Kidney epithelial cell (primary cell): ENCODE results near the gene PPP1CC. TPM values are rescaled to one million over a fixed set of nuclear protein-coding genes. Genes with fewer than 3 reads are reported as not detected.
A peak's percentile ranks its signal among the peaks of the same experiment; 100 is the strongest.

Experiments
- DNase-seq: peaks from one replicate; pipeline ENCODE4 v3.0.0-alpha.2; 2010; ENCODE audit warnings: low read depth
- H3K27me3 ChIP-seq: 2 replicates; pipeline ENCODE4 v1.6.0; 2011; ENCODE audit warnings: low read length; ENCODE audit not compliant: control insufficient read depth, insufficient read depth
- H3K36me3 ChIP-seq: 2 replicates; pipeline ENCODE4 v1.5.1; 2011; ENCODE audit warnings: low read length; ENCODE audit not compliant: control insufficient read depth, insufficient read depth
- H3K4me3 ChIP-seq: 2 replicates; pipeline ENCODE4 v1.5.1; 2011; ENCODE audit warnings: low read depth, mild to moderate bottlenecking, control low read depth, low read length
- CTCF ChIP-seq: IDR thresholded peaks from 2 replicates; pipeline ENCODE4 v1.5.1; 2011; ENCODE audit warnings: mild to moderate bottlenecking, moderate library complexity, low read length, control low read depth, inconsistent platforms; ENCODE audit not compliant: insufficient read depth, poor library complexity, severe bottlenecking
- total RNA-seq: library from RNA; depleted of rRNA; stranded (reverse); fragments of >200 nt; gene quantifications from 2 replicates; pipeline ENCODE4 v1.2.3, GENCODE V29; 2015

Gene PPP1CC
- 81.6 and 93.1 TPM in 2 replicates for total RNA-seq

- no peak for TF ChIP-seq CTCF
- DNase-seq, result peak; percentile 55
- no peaks in the 10 kb centered on the region for H3K27me3 ChIP-seq
- no peaks in the 10 kb centered on the region for H3K36me3 ChIP-seq
- H3K4me3 ChIP-seq, result peak within 1 kb of the TSS; percentile 96
Observed at GRCh38 chr12:110742718-110743570, at the start of gene PPP1CC. TSS of gene PPP1CC (minus strand) at chr12:110742891. CDS start at chr12:110742707, 184 bp downstream.

GRCh38 chr12:110791589-110791988, 48.9 kb upstream of the PPP1CC start:
- no peaks in the 10 kb centered on the region for H3K27me3 ChIP-seq
- H3K36me3 ChIP-seq, result no peaks in the 10 kb centered on the region
- TF ChIP-seq CTCF, result no peak
- H3K4me3 ChIP-seq, result no peak overlapping the region
- no peak for DNase-seq

- H3K36me3 ChIP-seq, result no peaks in the 10 kb centered on the region
- no peaks in the 10 kb centered on the region for H3K27me3 ChIP-seq
- no peak overlapping the region for H3K4me3 ChIP-seq
- no peak for TF ChIP-seq CTCF
- DNase-seq, result no peak
Observed at GRCh38 chr12:110790301-110790700, 47.6 kb upstream of the PPP1CC start.

GRCh38 chr12:110786012-110786411, 43.3 kb upstream of the PPP1CC start:
- DNase-seq, result no peak
- Histone ChIP-seq H3K4me3 (no peak overlapping the region), H3K36me3 (no peaks in the 10 kb centered on the region), H3K27me3 (no peaks in the 10 kb centered on the region)
- TF ChIP-seq CTCF, result no peak

- Histone ChIP-seq H3K4me3 (no peak overlapping the region), H3K27me3 (no peaks in the 10 kb centered on the region), H3K36me3 (no peaks in the 10 kb centered on the region)
- TF ChIP-seq CTCF, result no peak
- DNase-seq, result no peak
Observed at GRCh38 chr12:110785240-110785639, 42.5 kb upstream of the PPP1CC start.

GRCh38 chr12:110782922-110783321, 40.2 kb upstream of the PPP1CC start:
- no peak overlapping the region for H3K4me3 ChIP-seq
- no peaks in the 10 kb centered on the region for H3K27me3 ChIP-seq

More at GRCh38 chr12:110782922-110783321, 40.2 kb upstream of the PPP1CC start:
- DNase-seq, result no peak
- H3K36me3 ChIP-seq, result no peaks in the 10 kb centered on the region
- no peak for TF ChIP-seq CTCF
